NCI-H2227 (cell line): ENCODE data around the gene PRELID3B.

Experiments
- DNase-seq: peaks from one replicate; lab custom pipeline; 2025; ENCODE audit not compliant: unreplicated experiment; lab: John Stamatoyannopoulos, UW

PRELID3B gene

GRCh38 chr20:58996226-58996611 is 46.4 kb downstream of the PRELID3B start:
- DNase-seq = no peak

- DNase-seq = no peak
Observed at GRCh38 chr20:58995461-58996225, 46.9 kb downstream of the PRELID3B start.

- DNase-seq = no peak
Observed at GRCh38 chr20:58994390-58995159, 48.0 kb downstream of the PRELID3B start.

GRCh38 chr20:58993332-58994248 is 49.0 kb downstream of the PRELID3B start:
- no peak for DNase-seq

GRCh38 chr20:58992911-58993310 is 49.7 kb downstream of the PRELID3B start:
- no peak for DNase-seq

- DNase-seq = no peak
Observed at GRCh38 chr20:58991715-58992114, 50.9 kb downstream of the PRELID3B start.

GRCh38 chr20:58990651-58991445 is 51.7 kb downstream of the PRELID3B start:
- DNase-seq = no peak

GRCh38 chr20:58989196-58989595 is 53.4 kb downstream of the PRELID3B start:
- no peak for DNase-seq

- DNase-seq = no peak
Observed at GRCh38 chr20:58988565-58988882, 54.1 kb downstream of the PRELID3B start.

GRCh38 chr20:58987790-58988564 is 54.6 kb downstream of the PRELID3B start:
- no peak for DNase-seq

- DNase-seq = peak; percentile 86
Observed at GRCh38 chr20:58986968-58987517, 55.5 kb downstream of the PRELID3B start.

- DNase-seq = no peak
Observed at GRCh38 chr20:58986286-58986967, 56.2 kb downstream of the PRELID3B start.

- no peak for DNase-seq
Observed at GRCh38 chr20:58985656-58986055, 56.9 kb downstream of the PRELID3B start.

GRCh38 chr20:58984691-58985090 is 57.9 kb downstream of the PRELID3B start:
- DNase-seq = no peak
